Liver (tissue), 9 donors: ENCODE measurements around the gene LRRC72. TPM values are rescaled to one million over a fixed set of nuclear protein-coding genes. Genes with fewer than 3 reads are reported as not detected.
"Not testable (repeated sequence)": the region's sequence is repeated elsewhere in the genome, so short reads cannot be mapped to it uniquely, and the experiment has no call there.

Experiments used
- DNase-seq: peaks from one replicate; pipeline ENCODE4 v3.0.0-alpha.2; 2017; ENCODE audit warnings: low spot score
- H3K27ac ChIP-seq, 2 donors: one replicate each; pipeline ENCODE4 v1.7.0; 2013; ENCODE audit warnings: inconsistent platforms in 2 of 2, low read length in 2 of 2, control low read depth in 1 of 2, low read depth in 1 of 2, mild to moderate bottlenecking in 1 of 2
- H3K27me3 ChIP-seq, 4 donors: one replicate each; pipeline versions ENCODE4 v1.6.1 to v1.7.0; 2013; ENCODE audit warnings: low read length in 3 of 4, inconsistent platforms in 1 of 4, mild to moderate bottlenecking in 1 of 4, moderate library complexity in 1 of 4; ENCODE audit not compliant: control insufficient read depth in 4 of 4, insufficient read depth in 4 of 4
- H3K36me3 ChIP-seq, 4 donors: one replicate each; pipeline versions ENCODE4 v1.6.1 to v1.7.0; 2013; ENCODE audit warnings: low read length in 3 of 4, mild to moderate bottlenecking in 3 of 4, low read depth in 1 of 4, moderate library complexity in 1 of 4; ENCODE audit not compliant: control insufficient read depth in 4 of 4, insufficient read depth in 3 of 4
- H3K4me1 ChIP-seq, 4 donors: one replicate each; pipeline versions ENCODE4 v1.6.1 to v1.7.0; 2013; ENCODE audit warnings: low read length in 3 of 4, mild to moderate bottlenecking in 3 of 4, moderate library complexity in 1 of 4; ENCODE audit not compliant: control insufficient read depth in 4 of 4, insufficient read depth in 4 of 4
- H3K4me3 ChIP-seq, 3 donors: one replicate each; pipeline versions ENCODE4 v1.6.1 to v1.7.0; 2013; ENCODE audit warnings: low read length in 3 of 3, control low read depth in 1 of 3, low read depth in 1 of 3, mild to moderate bottlenecking in 1 of 3
- H3K9ac ChIP-seq, 2 donors: one replicate each; pipeline ENCODE4 v1.7.0; 2013; ENCODE audit warnings: low read length in 2 of 2, mild to moderate bottlenecking in 2 of 2, moderate library complexity in 2 of 2, control low read depth in 1 of 2, low read depth in 1 of 2
- H3K9me3 ChIP-seq, 4 donors: one replicate each; pipeline versions ENCODE4 v1.6.1 to v1.7.0; 2013; ENCODE audit warnings: low read length in 3 of 4; ENCODE audit not compliant: control insufficient read depth in 4 of 4
- EGR1 ChIP-seq, 2 donors: IDR thresholded peaks; 2 replicates each; pipeline ENCODE4 v1.6.1; 2016 to 2018; ENCODE audit warnings: antibody characterized with exemption in 2 of 2, low read depth in 2 of 2
- FOXA1 ChIP-seq: IDR thresholded peaks from 2 replicates; pipeline ENCODE4 v1.6.1; 2016; ENCODE audit warnings: antibody characterized with exemption
- FOXA2 ChIP-seq: IDR thresholded peaks from 2 replicates; pipeline ENCODE4 v1.6.1; 2016; ENCODE audit warnings: antibody characterized with exemption
- GABPA ChIP-seq, 2 donors: IDR thresholded peaks in 1 of 2; conservative IDR thresholded peaks in 1 of 2; 2 replicates each; pipeline ENCODE4 v1.6.1; 2016; ENCODE audit warnings: antibody characterized with exemption in 2 of 2, mild to moderate bottlenecking in 1 of 2, moderate library complexity in 1 of 2
- HNF4A ChIP-seq, 2 donors: conservative IDR thresholded peaks; 2 replicates each; pipeline ENCODE4 v1.6.1; 2016; ENCODE audit warnings: antibody characterized with exemption in 2 of 2, mild to moderate bottlenecking in 2 of 2
- HNF4G ChIP-seq: IDR thresholded peaks from 2 replicates; pipeline ENCODE4 v1.6.1; 2016; ENCODE audit warnings: antibody characterized with exemption
- NR2F2 ChIP-seq: IDR thresholded peaks from 2 replicates; pipeline ENCODE4 v1.6.1; 2016; ENCODE audit warnings: antibody characterized with exemption
- RAD21 ChIP-seq, 2 donors: IDR thresholded peaks; 2 replicates each; pipeline ENCODE4 v1.6.1; 2016; ENCODE audit warnings: antibody characterized with exemption in 2 of 2, mild to moderate bottlenecking in 2 of 2
- SP1 ChIP-seq: IDR thresholded peaks from 2 replicates; pipeline ENCODE4 v1.6.1; 2018; ENCODE audit warnings: antibody characterized with exemption, mild to moderate bottlenecking
- WGBS: extraction: QIAGEN DNeasy Blood & Tissue Kit; methylation state at CpG from one replicate; pipeline ENCODE4 v1.1.7; 2013; 5-methylcytosine and 5-hydroxymethylcytosine counted together
- polyA plus RNA-seq, 2 donors: library from polyadenylated mRNA; stranded (reverse) in 1 of 2; unstranded in 1 of 2; fragments of 200-250 nt in 1 of 2; fragments of >200 nt in 1 of 2; fragmentation: Nextera tagmentation in 1 of 2; extraction: Ambion mirVana in 1 of 2; gene quantifications; one replicate each; pipeline versions ENCODE4 v1.2.1 to v1.2.3, GENCODE V29; 2013 to 2015
- total RNA-seq, 2 donors: library from RNA; depleted of rRNA; stranded (reverse); fragments of >200 nt; gene quantifications; one replicate each; pipeline ENCODE4 v1.2.3, GENCODE V29; 2014
- TF ChIP-seq, protein P1 (sequence below): IDR thresholded peaks from 2 replicates; pipeline ENCODE4 v1.6.1; 2016; ENCODE audit warnings: antibody characterized with exemption
- TF ChIP-seq, protein P2 (sequence below): IDR thresholded peaks from 2 replicates; pipeline ENCODE4 v1.6.1; 2016; ENCODE audit warnings: antibody characterized with exemption
- TF ChIP-seq, protein P3 (sequence below): IDR thresholded peaks from 2 replicates; pipeline ENCODE4 v1.6.1; 2016; ENCODE audit warnings: antibody characterized with exemption, mild to moderate bottlenecking
- donor health status: healthy.
- donor health status: healthy.
- donor health status: healthy.
- donor health status: healthy.
- donor health status: healthy.

Gene LRRC72
- total and polyA plus RNA-seq, 4 donors, result not detected

DNA sequence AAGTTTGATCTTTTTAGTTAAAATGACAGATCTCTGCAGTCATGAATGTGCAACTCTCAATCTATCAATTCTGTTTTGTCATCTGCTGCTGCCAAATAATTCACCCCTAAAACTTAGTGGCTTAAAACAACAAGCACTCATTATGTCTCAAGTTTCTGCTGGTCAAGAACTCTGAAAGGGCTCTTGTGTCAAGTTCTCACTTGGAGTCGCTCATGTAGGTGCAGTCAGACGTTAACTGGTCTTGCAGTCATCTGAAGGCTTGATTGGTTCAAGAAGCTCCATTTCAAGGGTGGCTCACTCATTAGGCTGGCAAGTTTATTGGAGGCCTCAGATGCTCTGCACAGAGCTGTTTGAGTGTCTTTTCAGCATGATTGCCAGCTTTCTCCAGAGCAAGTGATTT lies 28.5 kb upstream of the LRRC72 start:
- no peaks in the 10 kb centered on the region for H3K4me1 ChIP-seq
- H3K36me3 ChIP-seq, result no peaks in the 10 kb centered on the region
- no peak overlapping the region for H3K27ac ChIP-seq
- WGBS, result 95% methylated on average over 2 of the region's 2 CpGs
- H3K9me3 ChIP-seq, result no peaks in the 10 kb centered on the region
- H3K9ac ChIP-seq, result no peak overlapping the region
- H3K27me3 ChIP-seq, result no peaks in the 10 kb centered on the region
- TF ChIP-seq EGR1 (IDR thresholded peaks at IDR 0.05; ENCODE audit: low read depth in 2 of 2), result no peak
- no peak for TF ChIP-seq GABPA (IDR thresholded peaks at IDR 0.05 in 1 of 2, conservative IDR thresholded peaks at IDR 0.05 in 1 of 2)
- no peak for TF ChIP-seq FOXA2
- TF ChIP-seq SP1, result no peak
- DNase-seq, result no peak
- no peak overlapping the region for H3K4me3 ChIP-seq

DNA sequence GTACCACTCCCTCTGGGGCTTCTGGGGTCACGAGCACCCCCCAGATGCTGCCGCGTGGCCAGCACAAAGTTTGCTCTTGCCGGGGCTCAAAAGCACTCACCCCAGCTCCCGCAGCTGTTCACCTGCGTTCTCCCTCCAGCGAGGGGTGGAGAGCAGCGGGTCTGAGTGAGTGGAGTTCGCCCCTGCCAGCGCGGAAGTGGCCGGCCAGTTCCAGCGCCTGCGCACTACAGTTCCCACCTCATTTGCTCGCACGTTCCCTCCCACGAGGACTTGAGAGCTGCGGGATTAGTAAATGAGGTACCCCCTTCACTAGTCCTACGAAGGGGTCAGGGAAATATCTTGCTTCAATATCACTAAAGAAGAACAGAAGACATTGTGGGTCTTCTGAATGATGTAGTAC lies 24.3 kb upstream of the LRRC72 start:
- Histone ChIP-seq H3K9ac (no peak overlapping the region), H3K27ac (no peak overlapping the region), H3K4me1 (no peaks in the 10 kb centered on the region), H3K36me3 (no peaks in the 10 kb centered on the region), H3K27me3 (peaks cover 0 to 3% (median 0%) of the 10 kb centered on the region in 4 donors), H3K9me3 (no peaks in the 10 kb centered on the region), H3K4me3 (no peak overlapping the region)
- WGBS, result 96% methylated on average over 19 of the region's 19 CpGs
- TF ChIP-seq RAD21 (IDR thresholded peaks at IDR 0.05) (no peak), FOXA2 (no peak), HNF4G (no peak)
- TF ChIP-seq, protein P1, sequence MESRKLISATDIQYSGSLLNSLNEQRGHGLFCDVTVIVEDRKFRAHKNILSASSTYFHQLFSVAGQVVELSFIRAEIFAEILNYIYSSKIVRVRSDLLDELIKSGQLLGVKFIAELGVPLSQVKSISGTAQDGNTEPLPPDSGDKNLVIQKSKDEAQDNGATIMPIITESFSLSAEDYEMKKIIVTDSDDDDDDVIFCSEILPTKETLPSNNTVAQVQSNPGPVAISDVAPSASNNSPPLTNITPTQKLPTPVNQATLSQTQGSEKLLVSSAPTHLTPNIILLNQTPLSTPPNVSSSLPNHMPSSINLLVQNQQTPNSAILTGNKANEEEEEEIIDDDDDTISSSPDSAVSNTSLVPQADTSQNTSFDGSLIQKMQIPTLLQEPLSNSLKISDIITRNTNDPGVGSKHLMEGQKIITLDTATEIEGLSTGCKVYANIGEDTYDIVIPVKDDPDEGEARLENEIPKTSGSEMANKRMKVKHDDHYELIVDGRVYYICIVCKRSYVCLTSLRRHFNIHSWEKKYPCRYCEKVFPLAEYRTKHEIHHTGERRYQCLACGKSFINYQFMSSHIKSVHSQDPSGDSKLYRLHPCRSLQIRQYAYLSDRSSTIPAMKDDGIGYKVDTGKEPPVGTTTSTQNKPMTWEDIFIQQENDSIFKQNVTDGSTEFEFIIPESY, result no peak
- DNase-seq, result no peak

DNA sequence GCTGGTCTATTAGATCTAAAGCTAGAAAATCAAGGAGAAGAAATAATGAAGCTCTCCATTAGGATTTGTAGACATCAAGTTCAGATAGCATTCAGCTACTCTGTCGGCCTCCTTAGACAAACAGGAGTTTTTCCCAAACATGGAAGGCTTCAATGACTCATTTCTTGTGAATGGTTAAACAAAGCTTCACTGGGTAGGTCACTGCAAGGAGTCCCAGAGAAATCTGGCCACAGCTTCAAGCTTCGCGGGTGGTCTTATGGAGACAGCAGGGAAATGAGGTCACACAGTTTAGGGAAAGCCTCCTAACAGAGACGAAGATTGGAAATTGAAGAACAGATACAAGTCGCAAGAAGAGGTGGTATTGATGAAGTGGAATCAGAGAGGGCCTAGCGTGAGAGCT lies 22.6 kb upstream of the LRRC72 start:
- H3K9ac ChIP-seq, result no peak overlapping the region
- H3K27me3 ChIP-seq, result peaks cover 0 to 3% (median 0%) of the 10 kb centered on the region in 4 donors
- H3K4me1 ChIP-seq, result no peaks in the 10 kb centered on the region
- no peaks in the 10 kb centered on the region for H3K36me3 ChIP-seq
- WGBS, result 88% methylated on average over 6 of the region's 6 CpGs
- TF ChIP-seq SP1 (no peak), HNF4G (no peak)
- no peak for DNase-seq
- H3K4me3 ChIP-seq, result no peak overlapping the region
- H3K27ac ChIP-seq, result no peak overlapping the region
- no peaks in the 10 kb centered on the region for H3K9me3 ChIP-seq

DNA sequence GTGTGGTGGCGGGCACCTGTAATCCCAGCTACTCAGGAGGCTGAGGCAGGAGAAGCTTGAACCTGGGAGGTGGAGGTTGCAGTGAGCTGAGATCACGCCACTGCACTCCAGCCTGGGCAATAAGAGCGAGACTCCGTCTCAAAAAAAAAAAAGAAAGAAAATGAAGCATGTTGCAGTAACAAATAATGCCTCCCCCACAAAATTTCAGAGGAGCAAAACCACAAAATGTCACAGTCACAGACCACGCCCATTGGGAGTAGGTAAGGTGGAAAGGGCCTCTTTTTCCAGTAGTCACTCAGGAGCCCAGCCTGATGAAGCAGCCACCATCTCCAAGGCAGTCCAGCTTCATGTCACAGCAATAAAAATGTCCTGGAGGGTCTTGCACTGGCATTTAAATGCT lies 20.2 kb upstream of the LRRC72 start:
- not testable (repeated sequence) for H3K9ac ChIP-seq, DNase-seq

DNA sequence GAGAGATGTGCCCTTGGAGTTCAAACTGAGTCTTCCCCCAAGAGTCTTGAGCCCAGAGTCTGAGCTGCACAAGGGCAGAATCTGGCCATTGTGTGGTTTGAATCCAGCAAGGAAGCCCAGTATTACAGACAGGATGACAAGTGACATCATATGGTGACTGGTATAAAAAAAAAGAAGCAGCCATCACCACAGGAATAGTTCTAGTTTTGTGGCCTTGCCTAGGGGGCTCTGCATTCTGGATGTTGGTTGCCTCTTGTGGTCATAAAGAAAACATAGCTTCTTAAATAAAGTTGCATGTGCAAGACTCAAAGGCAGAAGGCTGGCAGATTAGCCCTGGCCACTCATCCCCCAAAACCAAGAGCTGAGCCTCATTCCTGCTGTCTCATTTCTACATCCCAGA lies 16.8 kb upstream of the LRRC72 start:
- DNase-seq, result no peak
- Histone ChIP-seq H3K9ac (no peak overlapping the region), H3K36me3 (no peaks in the 10 kb centered on the region), H3K27me3 (peaks cover 0 to 2% (median 0%) of the 10 kb centered on the region in 4 donors), H3K27ac (no peak overlapping the region), H3K4me3 (no peak overlapping the region), H3K9me3 (no peaks in the 10 kb centered on the region), H3K4me1 (no peaks in the 10 kb centered on the region)
- TF ChIP-seq HNF4G (no peak), RAD21 (IDR thresholded peaks at IDR 0.05) (no peak), NR2F2 (no peak), HNF4A (conservative IDR thresholded peaks at IDR 0.05) (no peak), FOXA1 (no peak), GABPA (IDR thresholded peaks at IDR 0.05 in 1 of 2, conservative IDR thresholded peaks at IDR 0.05 in 1 of 2) (no peak)
- TF ChIP-seq, protein P2, sequence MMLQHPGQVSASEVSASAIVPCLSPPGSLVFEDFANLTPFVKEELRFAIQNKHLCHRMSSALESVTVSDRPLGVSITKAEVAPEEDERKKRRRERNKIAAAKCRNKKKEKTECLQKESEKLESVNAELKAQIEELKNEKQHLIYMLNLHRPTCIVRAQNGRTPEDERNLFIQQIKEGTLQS, result no peak
- TF ChIP-seq, protein P3, sequence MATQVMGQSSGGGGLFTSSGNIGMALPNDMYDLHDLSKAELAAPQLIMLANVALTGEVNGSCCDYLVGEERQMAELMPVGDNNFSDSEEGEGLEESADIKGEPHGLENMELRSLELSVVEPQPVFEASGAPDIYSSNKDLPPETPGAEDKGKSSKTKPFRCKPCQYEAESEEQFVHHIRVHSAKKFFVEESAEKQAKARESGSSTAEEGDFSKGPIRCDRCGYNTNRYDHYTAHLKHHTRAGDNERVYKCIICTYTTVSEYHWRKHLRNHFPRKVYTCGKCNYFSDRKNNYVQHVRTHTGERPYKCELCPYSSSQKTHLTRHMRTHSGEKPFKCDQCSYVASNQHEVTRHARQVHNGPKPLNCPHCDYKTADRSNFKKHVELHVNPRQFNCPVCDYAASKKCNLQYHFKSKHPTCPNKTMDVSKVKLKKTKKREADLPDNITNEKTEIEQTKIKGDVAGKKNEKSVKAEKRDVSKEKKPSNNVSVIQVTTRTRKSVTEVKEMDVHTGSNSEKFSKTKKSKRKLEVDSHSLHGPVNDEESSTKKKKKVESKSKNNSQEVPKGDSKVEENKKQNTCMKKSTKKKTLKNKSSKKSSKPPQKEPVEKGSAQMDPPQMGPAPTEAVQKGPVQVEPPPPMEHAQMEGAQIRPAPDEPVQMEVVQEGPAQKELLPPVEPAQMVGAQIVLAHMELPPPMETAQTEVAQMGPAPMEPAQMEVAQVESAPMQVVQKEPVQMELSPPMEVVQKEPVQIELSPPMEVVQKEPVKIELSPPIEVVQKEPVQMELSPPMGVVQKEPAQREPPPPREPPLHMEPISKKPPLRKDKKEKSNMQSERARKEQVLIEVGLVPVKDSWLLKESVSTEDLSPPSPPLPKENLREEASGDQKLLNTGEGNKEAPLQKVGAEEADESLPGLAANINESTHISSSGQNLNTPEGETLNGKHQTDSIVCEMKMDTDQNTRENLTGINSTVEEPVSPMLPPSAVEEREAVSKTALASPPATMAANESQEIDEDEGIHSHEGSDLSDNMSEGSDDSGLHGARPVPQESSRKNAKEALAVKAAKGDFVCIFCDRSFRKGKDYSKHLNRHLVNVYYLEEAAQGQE, result no peak

More for the DNA sequence above, 20.2 kb upstream of the LRRC72 start:
- not testable (repeated sequence) for H3K27ac ChIP-seq, H3K4me3 ChIP-seq, H3K36me3 ChIP-seq, H3K27me3 ChIP-seq, H3K4me1 ChIP-seq, H3K9me3 ChIP-seq
- WGBS, result 89% methylated on average over 5 of the region's 5 CpGs
